ENCODE measurements around the gene NAPSA.

The NAPSA gene

GRCh38 chr19:50384685-50385535 is 19.5 kb upstream of the NAPSA start:
- DNase-seq (ENCODE audit: low spot score) = no peak

- peak; percentile 92 for DNase-seq (ENCODE audit: low spot score)
These were observed 18.6 kb upstream of the NAPSA start, which contains the start of gene POLD1 for GRCh38 chr19:50383852-50384684. Gene POLD1 (plus strand): TSS chr19:50384347. CDS start chr19:50398852, 14,505 bp downstream.

GRCh38 chr19:50383001-50383851 is 17.8 kb upstream of the NAPSA start:
- no peak for DNase-seq (ENCODE audit: low spot score)

GRCh38 chr19:50381881-50382729 is 16.7 kb upstream of the NAPSA start:
- DNase-seq (ENCODE audit: low spot score) = no peak

GRCh38 chr19:50380751-50381151 is 15.3 kb upstream of the NAPSA start:
- DNase-seq (ENCODE audit: low spot score) = no peak

GRCh38 chr19:50380137-50380536 is 14.7 kb upstream of the NAPSA start:
- no peak for DNase-seq (ENCODE audit: low spot score)

- no peak for DNase-seq (ENCODE audit: low spot score)
These were observed 14.2 kb upstream of the NAPSA start for GRCh38 chr19:50379602-50380001.

- no peak for DNase-seq (ENCODE audit: low spot score)
These were observed 13.4 kb upstream of the NAPSA start for GRCh38 chr19:50378863-50379236.

- DNase-seq (ENCODE audit: low spot score) = no peak
These were observed 12.9 kb upstream of the NAPSA start for GRCh38 chr19:50378169-50378862.

- no peak for DNase-seq (ENCODE audit: low spot score)
These were observed 12.1 kb upstream of the NAPSA start for GRCh38 chr19:50377517-50377916.

- DNase-seq (ENCODE audit: low spot score) = peak; percentile 53
These were observed 11.6 kb upstream of the NAPSA start for GRCh38 chr19:50377051-50377461.

- peak; percentile 94 for DNase-seq (ENCODE audit: low spot score)
These were observed 11.0 kb upstream of the NAPSA start, which contains the start of gene NR1H2 for GRCh38 chr19:50376166-50377050. Gene NR1H2 (plus strand): TSS chr19:50376457. CDS start chr19:50377606, 1,149 bp downstream.

- DNase-seq (ENCODE audit: low spot score) = no peak
These were observed 6.6 kb upstream of the NAPSA start for GRCh38 chr19:50371914-50372475.

- peak; percentile 70 for DNase-seq (ENCODE audit: low spot score)
These were observed 3.5 kb upstream of the NAPSA start for GRCh38 chr19:50368649-50369570.

- DNase-seq (ENCODE audit: low spot score) = no peak
These were observed 2.6 kb downstream of the NAPSA start for GRCh38 chr19:50362656-50363424.

- no peak for DNase-seq (ENCODE audit: low spot score)
These were observed 3.4 kb downstream of the NAPSA start for GRCh38 chr19:50362030-50362412.
